SK-N-SH (cell line): ENCODE measurements around the gene TK2. TPM values are rescaled to one million over a fixed set of nuclear protein-coding genes. Genes with fewer than 3 reads are reported as not detected.

Experiments
- CTCF ChIA-PET: fragments of 300-600, 350-600 bp; formaldehyde crosslinking; extraction: SDS; loops from one replicate; lab custom pipeline; 2021; lab: Yijun Ruan, JAX
- POLR2A ChIA-PET: fragments of 350-600 bp; sonication (Branson Sonifier 250); formaldehyde crosslinking; extraction: SDS; loops from one replicate; lab custom pipeline; 2020; ENCODE audit warnings: antibody characterized with exemption, inconsistent platforms; lab: Yijun Ruan, JAX
- DNase-seq: peaks from one replicate; pipeline ENCODE4 v3.0.0; 2012
- H2AFZ ChIP-seq: fragments of 200-600 bp; sonication (generic); 2 replicates; pipeline ENCODE4 v1.8.1; 2016; ENCODE audit warnings: antibody characterized with exemption, mild to moderate bottlenecking, low read depth
- H3F3A ChIP-seq: fragments of 200-600 bp; sonication (generic); replicated peaks from 2 replicates; pipeline ENCODE3; 2016; ENCODE audit warnings: antibody characterized with exemption, mild to moderate bottlenecking; ENCODE audit not compliant: insufficient read depth
- H3K27ac ChIP-seq, 2 experiments: fragments of 200-500 bp in 1 of 2; fragments of 200-600 bp in 1 of 2; sonication (Bioruptor generic) in 1 of 2; sonication (generic), shearing (Covaris generic) in 1 of 2; 2 replicates each; pipeline versions ENCODE4 v1.5.1 to v1.6.1; 2014 to 2016; ENCODE audit warnings: low read depth in 2 of 2, inconsistent platforms in 1 of 2, low read length in 1 of 2, mild to moderate bottlenecking in 1 of 2, mixed read lengths in 1 of 2
- H3K27me3 ChIP-seq: fragments of 200-600 bp; sonication (generic), shearing (Covaris generic); 2 replicates; pipeline ENCODE4 v1.6.1; 2016; ENCODE audit warnings: mixed run types; ENCODE audit not compliant: insufficient read depth
- H3K36me3 ChIP-seq, 2 experiments: fragments of 200-500 bp in 1 of 2; fragments of 200-600 bp in 1 of 2; sonication (Bioruptor generic) in 1 of 2; sonication (generic) in 1 of 2; replicated peaks in 1 of 2; 2 replicates each; pipeline versions ENCODE3 to v1.5.1; 2014 to 2016; ENCODE audit warnings: low read length in 1 of 2, mild to moderate bottlenecking in 1 of 2; ENCODE audit not compliant: insufficient read depth in 2 of 2, control insufficient read depth in 1 of 2
- H3K4me1 ChIP-seq, 2 experiments: fragments of 200-500 bp in 1 of 2; fragments of 200-600 bp in 1 of 2; sonication (Bioruptor generic) in 1 of 2; sonication (generic), shearing (Covaris generic) in 1 of 2; 2 replicates each; pipeline versions ENCODE4 v1.5.1 to v1.6.1; 2014 to 2016; ENCODE audit warnings: low read depth in 1 of 2, low read length in 1 of 2, mixed run types in 1 of 2; ENCODE audit not compliant: insufficient read depth in 2 of 2, control insufficient read depth in 1 of 2
- H3K4me2 ChIP-seq: fragments of 200-600 bp; sonication (generic), shearing (Covaris generic); 2 replicates; pipeline ENCODE4 v1.6.1; 2017; ENCODE audit warnings: mixed run types
- H3K4me3 ChIP-seq, 2 experiments: fragments of 200-500 bp in 1 of 2; fragments of 200-600 bp in 1 of 2; sonication (Bioruptor generic) in 1 of 2; sonication (generic), shearing (Covaris generic) in 1 of 2; 2 replicates each; pipeline versions ENCODE4 v1.5.1 to v1.8.1; 2014 to 2016; ENCODE audit warnings: low read depth in 2 of 2, inconsistent platforms in 1 of 2, low read length in 1 of 2, mild to moderate bottlenecking in 1 of 2, mixed read lengths in 1 of 2, moderate library complexity in 1 of 2
- H3K79me2 ChIP-seq: fragments of 200-600 bp; sonication (generic); 2 replicates; pipeline ENCODE4 v1.8.1; 2017; ENCODE audit warnings: mild to moderate bottlenecking; ENCODE audit not compliant: insufficient read depth
- H3K9ac ChIP-seq: fragments of 200-600 bp; sonication (generic); 2 replicates; pipeline ENCODE4 v1.6.1; 2017; ENCODE audit warnings: mixed run types
- H3K9me2 ChIP-seq: fragments of 200-600 bp; sonication (generic); 2 replicates; pipeline ENCODE4 v1.6.1; 2017; ENCODE audit warnings: mixed run types
- H3K9me3 ChIP-seq: fragments of 200-600 bp; sonication (generic); 2 replicates; pipeline ENCODE4 v1.6.1; 2017; ENCODE audit warnings: mixed run types, mild to moderate bottlenecking, moderate library complexity
- H4K20me1 ChIP-seq: fragments of 200-600 bp; sonication (generic); 2 replicates; pipeline ENCODE4 v1.6.1; 2017; ENCODE audit warnings: mild to moderate bottlenecking, mixed run types; ENCODE audit not compliant: insufficient read depth
- CHD2 ChIP-seq: fragments of 150-350 bp; IDR thresholded peaks from 2 replicates; pipeline ENCODE4 v1.6.1; 2018; ENCODE audit warnings: low read length; ENCODE audit not compliant: partially characterized antibody
- EP300 ChIP-seq, 2 experiments: IDR thresholded peaks; 2 replicates each; pipeline versions ENCODE4 v1.4.0 to v1.6.1; 2012; ENCODE audit warnings: borderline replicate concordance in 1 of 2, low read depth in 1 of 2, low read length in 1 of 2
- EZH2phosphoT487 ChIP-seq: fragments of 200-600 bp; sonication (generic); IDR thresholded peaks from 2 replicates; pipeline ENCODE4 v1.6.1; 2017; ENCODE audit warnings: low read depth, mixed run types, mild to moderate bottlenecking, antibody characterized with exemption, moderate library complexity, borderline replicate concordance
- FOSL2 ChIP-seq: IDR thresholded peaks from 2 replicates; pipeline ENCODE4 v1.4.0; 2012; ENCODE audit warnings: low read depth, mild to moderate bottlenecking, moderate library complexity, borderline replicate concordance
- FOXM1 ChIP-seq: IDR thresholded peaks from 2 replicates; pipeline ENCODE4 v1.4.0; 2012; ENCODE audit warnings: low read depth, mild to moderate bottlenecking
- GABPA ChIP-seq: IDR thresholded peaks from 2 replicates; pipeline ENCODE4 v1.4.0; 2012; ENCODE audit warnings: low read depth, mild to moderate bottlenecking
- GATA2 ChIP-seq: sonication (generic); formaldehyde crosslinking; IDR thresholded peaks from 2 replicates; pipeline ENCODE4 v1.5.0; 2020; ENCODE audit warnings: mild to moderate bottlenecking, missing genetic modification reagents
- MEF2A ChIP-seq: IDR thresholded peaks from 2 replicates; pipeline ENCODE4 v1.4.0; 2012; ENCODE audit warnings: low read depth, borderline replicate concordance
- NFIC ChIP-seq: IDR thresholded peaks from 2 replicates; pipeline ENCODE4 v1.4.0; 2012; ENCODE audit warnings: borderline replicate concordance
- NRF1 ChIP-seq: IDR thresholded peaks from 2 replicates; pipeline ENCODE4 v1.6.1; 2012; ENCODE audit warnings: low read depth, mild to moderate bottlenecking, low read length
- POLR2AphosphoS5 ChIP-seq: IDR thresholded peaks from 2 replicates; pipeline ENCODE4 v1.6.1; 2012; ENCODE audit warnings: low read depth, low read length
- RAD21 ChIP-seq: IDR thresholded peaks from 2 replicates; pipeline ENCODE4 v1.6.1; 2012; ENCODE audit warnings: mild to moderate bottlenecking, low read length
- RCOR1 ChIP-seq: fragments of 150-350 bp; IDR thresholded peaks from 2 replicates; pipeline ENCODE4 v1.6.1; 2017; ENCODE audit warnings: antibody characterized with exemption, low read length
- RFX5 ChIP-seq: IDR thresholded peaks from 2 replicates; pipeline ENCODE4 v1.6.1; 2012; ENCODE audit warnings: mild to moderate bottlenecking, improper control_type of control experiment, low read length
- RXRA ChIP-seq: IDR thresholded peaks from 2 replicates; pipeline ENCODE4 v1.4.0; 2012; ENCODE audit warnings: low read depth, mild to moderate bottlenecking, borderline replicate concordance
- SIN3A ChIP-seq: IDR thresholded peaks from 2 replicates; pipeline ENCODE4 v1.6.1; 2012; ENCODE audit warnings: low read depth, mild to moderate bottlenecking, low read length, moderate library complexity, borderline replicate concordance
- SMC3 ChIP-seq: IDR thresholded peaks from 2 replicates; pipeline ENCODE4 v1.6.1; 2012; ENCODE audit warnings: low read depth, low read length, improper control_type of control experiment
- TAF1 ChIP-seq: IDR thresholded peaks from 2 replicates; pipeline ENCODE4 v1.6.1; 2012; ENCODE audit warnings: low read depth, mild to moderate bottlenecking, low read length, moderate library complexity, borderline replicate concordance
- TEAD4 ChIP-seq: IDR thresholded peaks from 2 replicates; pipeline ENCODE4 v1.4.0; 2012; ENCODE audit warnings: mild to moderate bottlenecking, borderline replicate concordance; ENCODE audit not compliant: insufficient read depth
- YY1 ChIP-seq: IDR thresholded peaks from 2 replicates; pipeline ENCODE4 v1.4.0; 2012; ENCODE audit warnings: low read depth, mild to moderate bottlenecking
- WGBS: methylation state at CpG from one replicate; pipeline ENCODE4 v1.1.6; 2017; ENCODE audit warnings: low lambda C conversion rate; 5-methylcytosine and 5-hydroxymethylcytosine counted together
- polyA plus RNA-seq, 3 experiments: library from polyadenylated mRNA; depleted of rRNA; stranded (reverse); fragments of >200 nt; gene quantifications; 2 replicates each; pipeline ENCODE4 v1.2.3, GENCODE V29; 2012
- TF ChIP-seq, protein P1 (sequence below): fragments of 150-350 bp; IDR thresholded peaks from 2 replicates; pipeline ENCODE4 v1.6.1; 2017; ENCODE audit warnings: antibody characterized with exemption, low read length, low read depth, borderline replicate concordance
- TF ChIP-seq, protein P2 (sequence below): IDR thresholded peaks from 2 replicates; pipeline ENCODE4; 2012
- TF ChIP-seq, protein P3 (sequence below): fragments of 150-350 bp; IDR thresholded peaks from 2 replicates; pipeline ENCODE4 v1.6.1; 2016; ENCODE audit warnings: mild to moderate bottlenecking, low read depth, low read length
- TF ChIP-seq, protein P4 (sequence below): IDR thresholded peaks from 2 replicates; pipeline ENCODE4 v1.4.0; 2012; ENCODE audit warnings: low read depth, borderline replicate concordance
- TF ChIP-seq, protein P5 (sequence below): IDR thresholded peaks from 2 replicates; pipeline ENCODE4 v1.4.0; 2012; ENCODE audit warnings: low read depth, borderline replicate concordance
- TF ChIP-seq, protein P6 (sequence below): IDR thresholded peaks from 2 replicates; pipeline ENCODE4 v1.4.0; 2012; ENCODE audit warnings: low read depth

The TK2 gene
- polyA plus RNA-seq, 1 of the 3 experiments (the other 2 are of a cell fraction): 25.2 TPM

DNA sequence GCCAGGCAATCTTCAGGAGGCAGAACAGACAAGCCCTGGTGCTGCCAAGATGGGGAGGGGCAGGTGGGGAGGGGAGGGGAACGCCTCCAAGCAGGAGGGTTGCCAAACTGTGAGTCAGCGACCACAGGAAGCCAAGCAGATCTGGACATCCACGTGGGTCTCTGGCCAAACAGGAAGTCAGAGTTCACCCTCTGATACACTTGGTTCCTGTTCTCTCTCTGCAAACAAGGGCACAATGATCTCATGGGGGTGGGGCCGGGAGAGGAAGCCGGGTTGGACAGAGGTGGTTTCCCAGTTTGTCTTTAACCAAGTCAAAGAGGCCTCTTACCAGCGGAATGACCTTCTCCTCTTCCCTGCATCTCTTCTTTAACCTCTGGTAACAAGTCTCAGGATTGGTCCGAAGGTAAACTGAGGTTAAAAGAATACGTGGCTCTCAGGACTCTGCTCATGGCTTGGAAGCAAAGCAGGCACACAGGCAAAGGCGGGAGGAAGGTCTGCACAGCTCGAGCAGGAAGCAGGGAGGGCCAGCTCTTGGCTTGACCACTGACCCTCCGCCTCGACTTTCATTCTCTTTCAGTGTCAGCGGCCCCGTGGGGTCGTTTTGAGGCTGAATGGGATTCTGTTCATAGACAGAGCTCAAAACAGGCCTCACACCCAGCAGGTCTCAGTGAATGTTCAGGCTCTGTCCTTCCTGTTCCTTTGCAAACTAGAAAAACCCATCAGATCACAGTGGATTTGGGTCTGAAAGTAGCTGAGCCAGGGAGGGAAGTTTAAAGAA, 32.9 kb downstream of the TK2 start:
- H2AFZ ChIP-seq: peak overlapping the region; percentile 53; the same call in 1 of the 2 replicates
- H3K4me2 ChIP-seq: peak overlapping the region; percentile 72
- WGBS: 33% methylated on average over 14 of the region's 15 CpGs
- peaks cover 22% of the 10 kb centered on the region for H3F3A ChIP-seq
- no peaks in the 10 kb centered on the region for H3K36me3 ChIP-seq
- peak overlapping the region; percentile 63 for H3K9ac ChIP-seq
- H3K27ac ChIP-seq: peak overlapping the region; percentile 89 to 94
- H3K79me2 ChIP-seq: no peaks in the 10 kb centered on the region
- no peaks in the 10 kb centered on the region for H3K9me2 ChIP-seq
- peak; percentile 66 for DNase-seq
- CTCF ChIA-PET: interaction anchor here (2.6 kb wide), 1 partner anchor 110 kb away, joined by 8 read pairs; no protein-coding TSS in a partner anchor
- no peaks in the 10 kb centered on the region for H3K9me3 ChIP-seq
- H3K4me1 ChIP-seq: peaks cover 15 to 29% of the 10 kb centered on the region in 2 experiments; a peak in 3 of 4 replicates
- H4K20me1 ChIP-seq: no peaks in the 10 kb centered on the region
- H3K4me3 ChIP-seq: no peak overlapping the region
- H3K27me3 ChIP-seq: no peaks in the 10 kb centered on the region
- POLR2A ChIA-PET: no interaction called here
- TF ChIP-seq RXRA: peak; percentile 86; the same call in 1 of the 2 replicates
- TF ChIP-seq GABPA: peak; percentile 73
- TF ChIP-seq, protein P1, sequence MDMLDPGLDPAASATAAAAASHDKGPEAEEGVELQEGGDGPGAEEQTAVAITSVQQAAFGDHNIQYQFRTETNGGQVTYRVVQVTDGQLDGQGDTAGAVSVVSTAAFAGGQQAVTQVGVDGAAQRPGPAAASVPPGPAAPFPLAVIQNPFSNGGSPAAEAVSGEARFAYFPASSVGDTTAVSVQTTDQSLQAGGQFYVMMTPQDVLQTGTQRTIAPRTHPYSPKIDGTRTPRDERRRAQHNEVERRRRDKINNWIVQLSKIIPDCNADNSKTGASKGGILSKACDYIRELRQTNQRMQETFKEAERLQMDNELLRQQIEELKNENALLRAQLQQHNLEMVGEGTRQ: no peak
- peak; percentile 47; the same call in 1 of the 2 replicates for TF ChIP-seq TEAD4
- no peak for TF ChIP-seq EZH2phosphoT487
- TF ChIP-seq, protein P2, sequence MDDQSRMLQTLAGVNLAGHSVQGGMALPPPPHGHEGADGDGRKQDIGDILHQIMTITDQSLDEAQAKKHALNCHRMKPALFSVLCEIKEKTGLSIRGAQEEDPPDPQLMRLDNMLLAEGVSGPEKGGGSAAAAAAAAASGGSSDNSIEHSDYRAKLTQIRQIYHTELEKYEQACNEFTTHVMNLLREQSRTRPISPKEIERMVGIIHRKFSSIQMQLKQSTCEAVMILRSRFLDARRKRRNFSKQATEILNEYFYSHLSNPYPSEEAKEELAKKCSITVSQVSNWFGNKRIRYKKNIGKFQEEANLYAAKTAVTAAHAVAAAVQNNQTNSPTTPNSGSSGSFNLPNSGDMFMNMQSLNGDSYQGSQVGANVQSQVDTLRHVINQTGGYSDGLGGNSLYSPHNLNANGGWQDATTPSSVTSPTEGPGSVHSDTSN: peak; percentile 43; the same call in 1 of the 2 replicates
- TF ChIP-seq FOXM1: no peak
- TF ChIP-seq RFX5: no peak
- TF ChIP-seq SMC3: no peak
- no peak for TF ChIP-seq NRF1
- TF ChIP-seq, protein P3, sequence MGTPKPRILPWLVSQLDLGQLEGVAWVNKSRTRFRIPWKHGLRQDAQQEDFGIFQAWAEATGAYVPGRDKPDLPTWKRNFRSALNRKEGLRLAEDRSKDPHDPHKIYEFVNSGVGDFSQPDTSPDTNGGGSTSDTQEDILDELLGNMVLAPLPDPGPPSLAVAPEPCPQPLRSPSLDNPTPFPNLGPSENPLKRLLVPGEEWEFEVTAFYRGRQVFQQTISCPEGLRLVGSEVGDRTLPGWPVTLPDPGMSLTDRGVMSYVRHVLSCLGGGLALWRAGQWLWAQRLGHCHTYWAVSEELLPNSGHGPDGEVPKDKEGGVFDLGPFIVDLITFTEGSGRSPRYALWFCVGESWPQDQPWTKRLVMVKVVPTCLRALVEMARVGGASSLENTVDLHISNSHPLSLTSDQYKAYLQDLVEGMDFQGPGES: no peak
- peak; percentile 99 for TF ChIP-seq NFIC
- no peak for TF ChIP-seq MEF2A
- TF ChIP-seq, protein P4, sequence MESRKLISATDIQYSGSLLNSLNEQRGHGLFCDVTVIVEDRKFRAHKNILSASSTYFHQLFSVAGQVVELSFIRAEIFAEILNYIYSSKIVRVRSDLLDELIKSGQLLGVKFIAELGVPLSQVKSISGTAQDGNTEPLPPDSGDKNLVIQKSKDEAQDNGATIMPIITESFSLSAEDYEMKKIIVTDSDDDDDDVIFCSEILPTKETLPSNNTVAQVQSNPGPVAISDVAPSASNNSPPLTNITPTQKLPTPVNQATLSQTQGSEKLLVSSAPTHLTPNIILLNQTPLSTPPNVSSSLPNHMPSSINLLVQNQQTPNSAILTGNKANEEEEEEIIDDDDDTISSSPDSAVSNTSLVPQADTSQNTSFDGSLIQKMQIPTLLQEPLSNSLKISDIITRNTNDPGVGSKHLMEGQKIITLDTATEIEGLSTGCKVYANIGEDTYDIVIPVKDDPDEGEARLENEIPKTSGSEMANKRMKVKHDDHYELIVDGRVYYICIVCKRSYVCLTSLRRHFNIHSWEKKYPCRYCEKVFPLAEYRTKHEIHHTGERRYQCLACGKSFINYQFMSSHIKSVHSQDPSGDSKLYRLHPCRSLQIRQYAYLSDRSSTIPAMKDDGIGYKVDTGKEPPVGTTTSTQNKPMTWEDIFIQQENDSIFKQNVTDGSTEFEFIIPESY: peak; percentile 78; the same call in 1 of the 2 replicates
- TF ChIP-seq YY1: no peak
- no peak for TF ChIP-seq RCOR1
- peak; percentile 71; the same call in 1 of the 2 replicates for TF ChIP-seq POLR2AphosphoS5
- TF ChIP-seq GATA2 (CRISPR knock-in tag): no peak
- no peak for TF ChIP-seq RAD21
- TF ChIP-seq, protein P5, sequence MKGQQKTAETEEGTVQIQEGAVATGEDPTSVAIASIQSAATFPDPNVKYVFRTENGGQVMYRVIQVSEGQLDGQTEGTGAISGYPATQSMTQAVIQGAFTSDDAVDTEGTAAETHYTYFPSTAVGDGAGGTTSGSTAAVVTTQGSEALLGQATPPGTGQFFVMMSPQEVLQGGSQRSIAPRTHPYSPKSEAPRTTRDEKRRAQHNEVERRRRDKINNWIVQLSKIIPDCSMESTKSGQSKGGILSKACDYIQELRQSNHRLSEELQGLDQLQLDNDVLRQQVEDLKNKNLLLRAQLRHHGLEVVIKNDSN: peak; percentile 74; the same call in 1 of the 2 replicates
- TF ChIP-seq, protein P6, sequence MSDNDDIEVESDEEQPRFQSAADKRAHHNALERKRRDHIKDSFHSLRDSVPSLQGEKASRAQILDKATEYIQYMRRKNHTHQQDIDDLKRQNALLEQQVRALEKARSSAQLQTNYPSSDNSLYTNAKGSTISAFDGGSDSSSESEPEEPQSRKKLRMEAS: peak; percentile 97
- 0 out of 2 replicates have a peak, but pooled peaks have one; percentile 35 for TF ChIP-seq TAF1
- peak; percentile 97 for TF ChIP-seq SIN3A
- peak; percentile 91 for TF ChIP-seq FOSL2
- peak in 1 of 2 experiments; percentile 78; a peak in 1 of 4 replicates for TF ChIP-seq EP300 (IDR thresholded peaks at IDR 0.05; ENCODE audit: borderline replicate concordance in 1 of 2, low read depth in 1 of 2, low read length in 1 of 2)
- TF ChIP-seq CHD2: no peak
